Endothelial cell of hepatic sinusoid (primary cell): ENCODE data around the gene IQCE.

ENCODE experiments used
- in situ Hi-C: cut with HindIII; loops from 2 replicates; pipeline ENCODE4 v1.10.0; 2017; ENCODE audit warnings: low sequenced_read_pairs

IQCE gene

GRCh38 chr7:2546776-2547586 lies 11.8 kb upstream of the IQCE start:
- in situ Hi-C loops, result no loop called here

DNA sequence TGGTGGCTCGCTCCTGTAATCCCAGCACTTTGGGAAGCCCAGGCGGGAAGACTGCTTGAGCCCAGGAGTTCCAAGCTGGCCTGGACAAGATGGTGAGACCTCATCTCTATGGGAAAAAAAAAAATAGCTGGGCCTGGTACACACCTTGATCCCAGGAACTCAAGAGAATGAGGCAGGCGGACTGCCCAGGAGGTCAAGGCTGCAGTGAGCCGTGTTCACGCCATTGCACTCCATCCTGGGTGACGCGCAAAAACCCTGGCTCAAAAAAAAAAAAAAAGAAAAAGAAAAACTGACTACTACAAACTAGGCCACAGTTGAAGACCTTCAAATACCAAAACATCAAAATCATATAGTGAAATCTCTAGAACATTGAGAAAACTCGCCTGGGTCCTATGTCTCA lies 7.4 kb upstream of the IQCE start:
- in situ Hi-C loops, result no loop called here

GRCh38 chr7:2553108-2553507 lies 5.7 kb upstream of the IQCE start:
- in situ Hi-C loops, result no loop called here

GRCh38 chr7:2553831-2554581 lies 4.8 kb upstream of the IQCE start:
- in situ Hi-C loops, result no loop called here

DNA sequence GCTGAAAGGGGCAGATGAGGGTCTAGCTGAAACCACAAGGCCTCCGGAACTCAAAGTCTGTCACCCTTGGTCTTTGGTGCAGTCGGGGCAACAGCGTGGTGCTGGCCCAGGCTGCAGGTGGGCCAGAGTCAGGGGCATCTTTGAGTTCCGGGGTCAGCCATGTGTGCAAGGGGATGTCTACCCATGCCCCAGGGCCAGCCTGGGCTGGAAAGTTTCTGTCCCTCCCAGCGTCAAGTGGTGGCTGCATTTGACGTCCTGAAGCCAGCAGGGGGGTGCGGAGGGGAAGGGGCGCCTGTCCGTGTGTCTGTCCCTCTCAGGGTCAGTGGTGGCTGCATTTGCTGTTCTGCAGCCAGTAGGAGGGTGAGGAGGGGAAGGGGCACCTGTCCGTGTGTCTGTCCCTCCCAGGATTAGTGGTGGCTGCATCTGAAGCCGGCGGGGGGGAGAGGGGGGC lies 4.1 kb upstream of the IQCE start:
- in situ Hi-C loops, result no loop called here

DNA sequence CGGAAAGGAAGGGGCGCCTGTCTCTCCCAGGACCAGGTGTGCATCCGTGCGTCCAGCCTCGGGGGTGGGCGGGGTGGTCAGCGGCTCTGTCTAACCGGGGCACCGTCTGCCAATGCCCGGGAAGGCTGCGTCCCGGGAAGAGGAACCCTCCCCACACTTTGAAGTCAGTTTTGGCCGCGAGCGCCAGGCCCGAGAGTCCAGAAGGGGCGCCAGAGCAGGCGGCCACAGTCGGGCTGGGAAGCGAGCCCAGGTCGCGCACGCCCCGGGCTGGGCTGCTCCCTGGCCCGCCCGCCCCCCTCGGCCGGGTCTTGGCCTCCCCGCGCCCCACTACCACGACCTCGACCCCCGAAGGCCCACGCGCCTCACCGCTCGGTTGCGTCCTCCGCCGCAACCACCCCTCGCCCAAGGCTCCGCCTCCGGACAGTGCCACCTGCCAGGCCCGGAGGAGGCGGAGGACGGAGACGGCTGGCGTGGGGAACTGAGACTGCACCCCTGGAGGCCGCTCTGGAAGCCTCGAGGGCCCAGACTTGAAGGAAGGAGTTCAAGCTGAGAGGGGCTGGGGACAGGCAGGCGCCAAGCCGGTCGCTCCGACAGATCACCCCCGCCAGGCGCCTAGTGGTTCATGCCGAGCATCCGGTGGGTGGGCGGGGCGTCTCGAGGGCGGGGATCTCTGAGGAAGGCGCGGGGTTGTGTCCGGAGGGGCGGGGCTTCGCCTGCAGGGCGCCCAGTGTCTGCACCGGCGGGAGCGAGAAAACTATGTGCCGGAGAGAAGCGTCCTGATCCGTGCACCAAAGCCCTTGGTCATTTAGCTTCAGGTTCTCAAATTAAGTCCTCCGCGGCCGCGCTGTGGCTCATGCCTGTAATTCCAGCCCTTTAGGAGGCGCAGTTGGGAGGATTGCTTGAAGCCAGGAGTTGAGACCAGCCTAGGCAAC lies 3.4 kb upstream of the IQCE start, which contains the start of gene BRAT1:
TSS of gene BRAT1 (minus strand) at position 404 of the 932 bp plus-strand sequence. CDS start 1,093 bp downstream, outside the sequence.
- in situ Hi-C loops, result no loop called here

- in situ Hi-C loops, result no loop called here
Observed at GRCh38 chr7:2559283-2559950, 638 bp downstream of the IQCE start.

DNA sequence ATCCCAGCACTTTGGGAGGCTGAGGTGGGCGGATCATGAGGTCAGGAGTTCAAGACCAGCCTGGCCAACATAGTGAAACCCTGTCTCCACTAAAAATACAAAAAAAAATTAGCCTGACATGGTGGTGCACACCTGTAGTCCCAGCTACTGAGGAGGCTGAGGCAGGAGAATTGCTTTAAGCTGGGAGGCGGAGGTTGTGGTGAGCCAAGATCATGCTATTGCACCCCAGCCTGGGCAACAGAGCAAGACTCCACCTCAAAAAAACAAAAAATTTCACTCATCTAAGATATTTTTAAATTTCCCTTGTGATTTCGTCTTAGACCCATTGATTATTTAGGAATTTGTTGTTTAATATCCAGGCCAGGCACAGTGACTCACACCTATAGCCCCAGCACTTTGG lies 5.2 kb downstream of the IQCE start:
- in situ Hi-C loops, result loop anchor here (10.0 kb wide), 1 partner anchor 241 kb away; no protein-coding TSS in a partner anchor

DNA sequence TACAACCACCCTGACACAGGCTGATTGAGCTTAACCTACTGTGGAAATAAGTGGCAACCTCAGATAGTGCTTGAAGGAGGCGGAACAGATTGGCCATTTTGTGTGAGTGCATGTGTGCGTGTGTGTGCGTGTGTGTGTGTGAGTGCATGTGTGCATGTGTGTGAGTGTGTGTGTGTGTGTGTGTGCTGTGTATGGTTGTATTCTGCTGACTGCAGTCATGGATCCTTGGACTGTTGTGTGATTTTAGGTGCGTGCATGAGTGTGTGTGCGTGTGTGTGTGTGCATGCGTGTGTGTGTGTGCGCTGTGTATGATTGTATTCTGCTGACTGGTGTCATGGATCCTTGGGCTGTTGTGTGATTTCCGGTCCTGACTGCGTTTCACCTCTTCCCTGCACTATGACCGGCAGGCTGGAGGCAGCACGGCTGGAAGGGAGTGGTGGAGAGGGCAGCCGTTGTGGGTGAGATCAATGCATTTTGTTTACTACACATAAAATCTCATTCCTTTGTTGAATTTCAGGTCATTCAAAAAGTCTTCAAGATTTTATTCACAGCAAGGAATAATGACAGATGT lies 6.3 kb downstream of the IQCE start:
- in situ Hi-C loops, result loop anchor here (5.0 to 10.0 kb wide), 4 partner anchors 57 to 240 kb away; no protein-coding TSS in a partner anchor

DNA sequence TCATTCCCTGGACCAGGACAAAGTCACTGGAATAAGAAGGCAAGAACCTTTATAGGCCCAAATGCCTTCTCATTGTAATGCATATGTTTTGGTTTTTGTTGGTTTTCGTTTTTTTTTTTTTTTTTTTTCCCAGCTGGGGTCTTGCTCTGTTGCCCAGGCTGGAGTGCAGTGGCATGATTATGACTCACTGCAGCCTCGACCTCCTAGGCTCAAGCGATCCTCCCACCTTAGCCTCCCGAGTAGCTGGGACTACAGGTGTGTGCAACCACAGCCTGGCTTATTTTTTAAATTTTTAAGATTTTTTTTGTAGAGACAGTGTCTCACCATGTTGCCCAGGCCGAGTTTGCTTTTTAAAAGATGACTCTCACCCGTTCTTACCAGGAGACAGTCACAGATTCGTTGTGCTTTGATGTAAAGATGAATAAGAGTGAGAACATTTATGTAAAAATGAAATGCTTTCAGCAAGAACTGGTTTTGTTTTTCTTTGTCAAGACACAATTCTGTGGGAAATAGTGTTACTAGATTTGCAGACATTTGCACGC lies 7.6 kb downstream of the IQCE start:
- in situ Hi-C loops, result loop anchor here (5.0 to 10.0 kb wide), 4 partner anchors 56 to 238 kb away; no protein-coding TSS in a partner anchor

DNA sequence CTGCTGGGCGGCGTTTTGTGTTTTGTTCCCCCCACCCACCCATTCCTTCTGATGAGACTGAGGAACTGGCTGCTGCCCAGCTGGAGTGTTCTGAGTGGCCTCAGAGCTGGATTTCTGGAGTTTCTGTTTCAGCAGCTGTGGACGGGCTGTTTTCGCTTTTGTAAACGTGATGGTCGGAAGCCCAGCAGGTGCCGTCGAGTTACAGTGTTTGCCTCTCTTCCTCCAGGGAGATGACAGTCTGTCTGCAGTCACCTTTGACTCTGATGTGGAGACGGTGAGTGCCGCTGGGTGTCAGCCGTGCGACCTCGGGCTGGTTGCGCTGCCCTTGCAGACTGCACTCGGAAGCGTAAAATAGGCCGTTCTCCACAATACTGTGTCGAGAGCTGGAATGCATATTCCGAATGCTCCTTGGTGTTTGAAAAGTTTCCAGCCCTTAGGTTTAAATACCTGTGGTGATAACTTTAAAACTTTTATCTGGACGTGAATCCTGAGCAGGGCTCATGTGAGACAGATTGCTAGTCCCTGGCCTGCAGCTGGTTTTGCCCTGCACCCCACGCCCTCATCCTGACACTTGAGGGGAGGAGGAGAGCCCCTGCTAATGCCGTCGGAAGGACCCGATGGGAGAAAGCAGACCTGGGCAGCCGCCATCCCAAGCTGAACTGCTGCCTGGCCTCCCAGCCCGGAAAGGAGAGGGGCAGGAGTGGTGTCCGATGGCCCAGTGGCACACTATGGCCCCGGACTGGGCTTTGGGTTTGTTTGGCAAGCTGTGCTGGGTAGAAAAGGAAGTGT lies 8.3 kb downstream of the IQCE start:
- in situ Hi-C loops, result loop anchor here (5.0 to 10.0 kb wide), 4 partner anchors 55 to 238 kb away; no protein-coding TSS in a partner anchor

DNA sequence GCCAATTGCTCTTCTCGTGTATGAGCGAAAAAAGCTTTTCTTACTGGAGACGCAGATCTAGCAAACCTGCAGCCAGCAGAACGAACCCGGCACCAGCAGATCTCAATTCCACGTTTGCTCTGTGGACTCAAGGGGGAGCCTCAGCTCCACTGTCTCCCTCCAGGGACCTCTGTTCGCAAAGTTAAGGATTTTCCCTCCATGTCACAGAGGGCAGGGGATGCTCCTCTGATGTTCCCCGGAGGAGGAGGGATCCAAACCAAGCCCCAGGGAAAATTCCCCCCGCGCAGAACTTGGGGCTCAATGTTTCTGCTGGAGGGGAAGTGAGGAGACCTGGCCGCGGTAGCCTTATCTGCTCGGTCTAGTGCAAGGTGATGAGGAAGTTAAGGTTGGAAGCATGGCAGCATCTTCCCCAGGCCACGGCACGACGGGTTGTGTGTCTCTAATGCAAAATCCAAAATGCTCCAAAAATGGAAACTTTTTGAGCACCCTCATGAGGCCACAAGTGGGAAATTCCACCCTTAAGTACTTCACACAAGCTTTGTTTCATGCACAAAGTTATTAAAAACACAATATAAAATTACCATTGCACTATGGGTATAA lies 9.0 kb downstream of the IQCE start:
- in situ Hi-C loops, result loop anchor here (5.0 to 10.0 kb wide), 4 partner anchors 55 to 237 kb away; no protein-coding TSS in a partner anchor

- in situ Hi-C loops, result loop anchor here (5.0 to 10.0 kb wide), 4 partner anchors 54 to 236 kb away; no protein-coding TSS in a partner anchor
Observed at GRCh38 chr7:2568521-2569223, 9.9 kb downstream of the IQCE start.

GRCh38 chr7:2569421-2569820 lies 10.6 kb downstream of the IQCE start:
- in situ Hi-C loops, result loop anchor here (5.0 to 10.0 kb wide), 4 partner anchors 53 to 235 kb away; no protein-coding TSS in a partner anchor

GRCh38 chr7:2570021-2570420 lies 11.2 kb downstream of the IQCE start:
- in situ Hi-C loops, result no loop called here

DNA sequence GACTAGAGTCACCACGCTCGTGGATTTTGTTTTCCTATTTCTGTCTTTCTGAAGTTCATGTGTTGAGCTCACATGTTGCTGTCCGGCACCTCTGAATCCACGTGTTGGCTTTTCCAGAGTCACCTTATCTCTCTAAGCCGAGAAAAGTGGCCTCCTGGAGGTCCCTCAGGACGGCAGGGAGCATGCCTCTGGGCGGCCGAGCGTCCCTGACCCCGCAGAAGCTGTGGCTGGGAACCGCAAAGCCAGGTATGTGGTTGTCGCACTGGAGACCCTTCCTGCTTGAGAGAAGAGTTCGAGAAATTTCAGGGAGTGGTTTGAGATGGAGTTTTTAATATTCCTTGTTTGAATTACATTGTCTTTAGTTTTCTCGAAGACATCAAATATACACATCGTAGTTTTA lies 12.6 kb downstream of the IQCE start:
- in situ Hi-C loops, result no loop called here

DNA sequence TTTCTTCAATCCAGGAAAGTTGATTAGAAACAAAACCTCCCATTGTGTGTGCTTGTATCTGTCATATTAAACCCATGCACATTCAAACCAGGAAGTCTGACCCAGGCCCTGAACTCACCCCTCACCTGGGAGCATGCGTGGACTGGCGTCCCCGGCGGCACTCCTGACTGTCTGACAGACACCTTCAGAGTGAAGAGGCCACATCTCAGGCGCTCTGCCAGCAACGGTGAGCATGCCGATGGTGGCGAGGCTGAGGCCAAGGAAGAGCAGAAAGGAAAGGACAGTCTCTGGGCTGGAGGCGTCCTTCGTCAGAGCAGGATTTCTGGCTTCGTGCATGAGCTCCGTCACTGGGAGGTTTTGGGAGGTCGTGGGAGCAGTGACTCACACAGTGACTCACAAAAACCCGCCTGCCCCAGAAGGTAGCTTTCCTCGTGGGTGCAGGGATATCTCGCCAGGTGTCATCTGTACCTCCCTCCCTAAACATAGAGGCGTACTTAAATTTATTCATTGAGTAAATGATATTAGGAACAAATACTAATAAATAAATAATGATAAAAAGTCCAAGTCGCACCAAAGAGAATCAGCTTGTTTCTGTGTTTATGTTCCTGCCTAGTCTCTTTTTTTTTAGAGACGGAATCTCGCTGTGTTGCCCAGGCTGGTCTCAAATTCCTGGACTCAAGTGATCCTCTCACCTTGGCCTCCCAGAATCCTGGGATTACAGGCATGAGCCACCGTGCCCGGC lies 13.5 kb downstream of the IQCE start:
- in situ Hi-C loops, result no loop called here
